A549 (cell line): ENCODE data around the gene JAKMIP2. TPM values are rescaled to one million over a fixed set of nuclear protein-coding genes. Genes with fewer than 3 reads are reported as not detected.

Source experiments
- ATAC-seq, 2 experiments: fragments of 200-7000 bp in 1 of 2; fragments of >200 bp in 1 of 2; cut with Nextera tagmentation in 1 of 2; cut with Tn5 transposase in 1 of 2; 3 replicates each; pipeline versions ENCODE4 v1.8.0 to v1.9.1; 2018 to 2020; ENCODE audit warnings: mild to moderate bottlenecking in 1 of 2, moderate library complexity in 1 of 2
- CTCF ChIA-PET: fragments of 300-600 bp; sonication (Branson Sonifier 250); formaldehyde crosslinking; extraction: SDS; loops from one replicate; lab custom pipeline; 2021; ENCODE audit warnings: antibody characterized with exemption, inconsistent platforms; lab: Yijun Ruan, JAX
- POLR2A ChIA-PET: fragments of 350-600 bp; formaldehyde crosslinking; extraction: SDS; loops from one replicate; lab custom pipeline; 2021; ENCODE audit warnings: antibody characterized with exemption, inconsistent platforms; lab: Yijun Ruan, JAX
- DNase-seq, 2 experiments: peaks; one replicate each; pipeline versions ENCODE4 v3.0.0 to v3.0.0-alpha.2; 2011 to 2016; ENCODE audit warnings: low read depth in 1 of 2, low spot score in 1 of 2
- FAIRE-seq: peaks from 2 replicates; lab custom pipeline; 2011; peaks lifted over from hg19 to GRCh38; lab: Jason Lieb, UNC
- H3K27ac ChIP-seq, 2 experiments: fragments of >200 bp; sonication (Bioruptor Twin); formaldehyde crosslinking; 3 replicates each; pipeline ENCODE4 v1.5.1; 2016 to 2017
- H3K4me1 ChIP-seq: fragments of >200 bp; sonication (Bioruptor Twin); formaldehyde crosslinking; 3 replicates; pipeline ENCODE4 v1.6.1; 2016
- H3K4me2 ChIP-seq: fragments of >200 bp; sonication (Bioruptor Twin); formaldehyde crosslinking; 3 replicates; pipeline ENCODE4 v1.6.1; 2016
- H3K4me3 ChIP-seq: fragments of >200 bp; sonication (Bioruptor Twin); formaldehyde crosslinking; 3 replicates; pipeline ENCODE4 v1.5.1; 2016
- H3K9me3 ChIP-seq: fragments of >200 bp; sonication (Bioruptor Twin); formaldehyde crosslinking; 3 replicates; pipeline ENCODE4 v1.6.1; 2016
- ATOH8 ChIP-seq: fragments of 250-450 bp; sonication (Bioruptor Pico); IDR thresholded peaks from 2 replicates; pipeline ENCODE4 v1.5.0; 2020; ENCODE audit warnings: low read depth, mild to moderate bottlenecking, moderate library complexity
- GATA3 ChIP-seq: IDR thresholded peaks from 2 replicates; pipeline ENCODE4 v1.6.1; 2012; ENCODE audit warnings: borderline replicate concordance
- HOXB5 ChIP-seq: fragments of 250-450 bp; sonication (Bioruptor Pico); IDR thresholded peaks from 2 replicates; pipeline ENCODE4 v1.5.0; 2020; ENCODE audit warnings: mild to moderate bottlenecking, moderate library complexity
- JUN ChIP-seq, 2 experiments: fragments of >200 bp; sonication (Bioruptor Twin); formaldehyde crosslinking; IDR thresholded peaks; 2 replicates in 1 of 2; 3 replicates in 1 of 2; pipeline ENCODE4 v1.6.1; 2016 to 2017
- JUNB ChIP-seq: fragments of >200 bp; sonication (Bioruptor Twin); formaldehyde crosslinking; IDR thresholded peaks from 2 replicates; pipeline ENCODE4 v1.6.1; 2016
- KDM1A ChIP-seq: fragments of 200-600 bp; sonication (generic); IDR thresholded peaks from 2 replicates; pipeline ENCODE4 v1.6.1; 2016; ENCODE audit warnings: low read depth, mild to moderate bottlenecking
- MAFK ChIP-seq: fragments of 450-650 bp; IDR thresholded peaks from 2 replicates; pipeline ENCODE4 v1.6.1; 2014; ENCODE audit not compliant: partially characterized antibody
- NFE2L2 ChIP-seq: fragments of 150-350 bp; conservative IDR thresholded peaks from 2 replicates; pipeline ENCODE4 v1.6.1; 2014; ENCODE audit warnings: low read length
- NR3C1 ChIP-seq: fragments of >200 bp; sonication (Bioruptor Twin); formaldehyde crosslinking; IDR thresholded peaks from 3 replicates; pipeline ENCODE4 v1.6.1; 2017
- PHF8 ChIP-seq: fragments of 200-600 bp; sonication (generic); IDR thresholded peaks from 2 replicates; pipeline ENCODE4 v1.6.1; 2016; ENCODE audit warnings: low read depth, mild to moderate bottlenecking, antibody characterized with exemption, moderate library complexity, borderline replicate concordance
- POLR2AphosphoS2 ChIP-seq: conservative IDR thresholded peaks from 2 replicates; pipeline ENCODE4 v1.6.1; 2012; ENCODE audit warnings: low read length, improper control_type of control experiment, inconsistent platforms
- RAD21 ChIP-seq, 2 experiments: fragments of >200 bp in 1 of 2; sonication (Bioruptor Twin) in 1 of 2; formaldehyde crosslinking in 1 of 2; IDR thresholded peaks in 1 of 2; conservative IDR thresholded peaks in 1 of 2; 2 replicates in 1 of 2; 3 replicates in 1 of 2; pipeline ENCODE4 v1.6.1; 2012 to 2018; ENCODE audit warnings: inconsistent platforms in 1 of 2
- RARB ChIP-seq: fragments of 250-450 bp; sonication (Bioruptor Pico); IDR thresholded peaks from 2 replicates; pipeline ENCODE4 v1.8.0; 2021; ENCODE audit warnings: mild to moderate bottlenecking, moderate library complexity
- RCOR1 ChIP-seq: fragments of 150-350 bp; IDR thresholded peaks from 2 replicates; pipeline ENCODE4 v1.6.1; 2014; ENCODE audit warnings: antibody characterized with exemption, low read length, low read depth
- REST ChIP-seq: fragments of 200-600 bp; sonication (generic); IDR thresholded peaks from 2 replicates; pipeline ENCODE4 v1.6.1; 2016; ENCODE audit warnings: antibody characterized with exemption, mild to moderate bottlenecking, moderate library complexity
- RNF2 ChIP-seq: fragments of 200-600 bp; sonication (generic); IDR thresholded peaks from 2 replicates; pipeline ENCODE4 v1.6.1; 2016; ENCODE audit warnings: low read depth, mild to moderate bottlenecking, antibody characterized with exemption, moderate library complexity, borderline replicate concordance
- ZC3H11A ChIP-seq: fragments of 450-650 bp; IDR thresholded peaks from 2 replicates; pipeline ENCODE4 v1.6.1; 2014; ENCODE audit warnings: antibody characterized with exemption, mild to moderate bottlenecking
- ZNF302 ChIP-seq: fragments of 250-450 bp; sonication (Bioruptor Pico); IDR thresholded peaks from 2 replicates; pipeline ENCODE4 v1.9.0; 2021; ENCODE audit warnings: inconsistent platforms, mild to moderate bottlenecking, moderate library complexity
- ZSCAN20 ChIP-seq: fragments of 250-450 bp; sonication (Bioruptor Pico); IDR thresholded peaks from 2 replicates; pipeline ENCODE4 v1.8.0; 2022; ENCODE audit warnings: mild to moderate bottlenecking, moderate library complexity
- WGBS: methylation state at CpG from one replicate; pipeline ENCODE4 v1.1.6; 2017; ENCODE audit errors: missing lambda C conversion rate; 5-methylcytosine and 5-hydroxymethylcytosine counted together
- polyA plus RNA-seq, 4 experiments: library from polyadenylated mRNA; depleted of rRNA in 3 of 4; stranded (reverse); fragments of >200 nt; fragmentation: RNase III in 1 of 4; extraction: RNeasy Plus Mini Kit Qiagen cat#74134 plus additional on column Dnase treatment in 1 of 4; gene quantifications; 2 replicates in 3 of 4; 3 replicates in 1 of 4; pipeline ENCODE4 v1.2.3, GENCODE V29; 2011 to 2017

The JAKMIP2 gene
- polyA plus RNA-seq, 2 of the 4 experiments (the other 2 are of a cell fraction) = 0.01 TPM; not detected in 1

GRCh38 chr5:147737921-147738320, 44.6 kb downstream of the JAKMIP2 start:
- Histone ChIP-seq H3K27ac (no peak overlapping the region), H3K4me1 (no peaks in the 10 kb centered on the region), H3K4me2 (no peak overlapping the region), H3K4me3 (no peak overlapping the region), H3K9me3 (no peaks in the 10 kb centered on the region)
- FAIRE-seq (no peak), DNase-seq (no peak), ATAC-seq (no peak)
- ChIA-PET CTCF (no interaction called here), POLR2A (no interaction called here)
- TF ChIP-seq NFE2L2 (no peak), PHF8 (no peak), GATA3 (no peak), NR3C1 (no peak), RARB (CRISPR knock-in tag) (no peak), JUN (IDR thresholded peaks at IDR 0.05) (no peak), KDM1A (no peak)
- 4% methylated on average over 3 of the region's 3 CpGs for WGBS

GRCh38 chr5:147735621-147736125, 46.9 kb downstream of the JAKMIP2 start:
- Histone ChIP-seq H3K4me3 (no peak overlapping the region), H3K4me1 (no peaks in the 10 kb centered on the region), H3K4me2 (no peak overlapping the region), H3K9me3 (no peaks in the 10 kb centered on the region), H3K27ac (no peak overlapping the region)
- DNase-seq = no peak
- no peak for ATAC-seq
- POLR2A ChIA-PET = no interaction called here
- TF ChIP-seq REST = no peak
- TF ChIP-seq ZSCAN20 = no peak
- TF ChIP-seq JUNB = no peak
- TF ChIP-seq ATOH8 = no peak
- no peak for TF ChIP-seq KDM1A
- TF ChIP-seq ZNF302 (CRISPR knock-in tag) = no peak
- no peak for TF ChIP-seq RARB (CRISPR knock-in tag)
- no peak for TF ChIP-seq RAD21 (conservative IDR thresholded peaks at IDR 0.05 in 1 of 2, IDR thresholded peaks at IDR 0.05 in 1 of 2)
- TF ChIP-seq RCOR1 = no peak
- TF ChIP-seq ZC3H11A = no peak
- no peak for TF ChIP-seq HOXB5 (CRISPR knock-in tag)
- no peak for TF ChIP-seq JUN (IDR thresholded peaks at IDR 0.05)
- FAIRE-seq = no peak
- CTCF ChIA-PET = no interaction called here

- POLR2A ChIA-PET = no interaction called here
- 21% methylated on average over 4 of the region's 4 CpGs for WGBS
These were observed 47.6 kb downstream of the JAKMIP2 start for GRCh38 chr5:147734894-147735293.

More at GRCh38 chr5:147734894-147735293, 47.6 kb downstream of the JAKMIP2 start:
- no peak for TF ChIP-seq REST
- no peak for TF ChIP-seq ATOH8
- TF ChIP-seq RNF2 = no peak
- no peak for TF ChIP-seq POLR2AphosphoS2
- TF ChIP-seq MAFK = no peak
- CTCF ChIA-PET = no interaction called here
- ATAC-seq = no peak
- DNase-seq = no peak
- no peak for FAIRE-seq
- H3K9me3 ChIP-seq = no peaks in the 10 kb centered on the region
- H3K4me3 ChIP-seq = no peak overlapping the region
- no peak overlapping the region for H3K4me2 ChIP-seq
- no peaks in the 10 kb centered on the region for H3K4me1 ChIP-seq
- H3K27ac ChIP-seq = no peak overlapping the region
